ENCODE measurements around the gene SLCO2B1. TPM values are rescaled to one million over a fixed set of nuclear protein-coding genes. Genes with fewer than 3 reads are reported as not detected.

The SLCO2B1 gene
- total RNA-seq, 3 donors from 2014 or later (not counting 1 experiment from before 2014, with no cell fraction given): not detected

GRCh38 chr11:75199412-75199955 is 48.6 kb downstream of the SLCO2B1 start:
- no peak overlapping the region for H3K27ac Mint-ChIP-seq

GRCh38 chr11:75200051-75200450 is 49.1 kb downstream of the SLCO2B1 start:
- peaks cover 3 to 6% of the 10 kb centered on the region in 2 donors for H3K27me3 Mint-ChIP-seq (ENCODE audit: low read depth in 2 of 2)
- H3K36me3 Mint-ChIP-seq: no peaks in the 10 kb centered on the region
- no peak for DNase-seq
- H3K9me3 Mint-ChIP-seq: no peaks in the 10 kb centered on the region
- no peaks in the 10 kb centered on the region for H3K4me1 Mint-ChIP-seq
- no peaks in the 10 kb centered on the region for H3K36me3 ChIP-seq (ENCODE audit: control insufficient read depth, insufficient read depth, low read length)
- 87% methylated on average over 9 of the region's 10 CpGs for WGBS (ENCODE audit: insufficient coverage)
- no peaks in the 10 kb centered on the region for H3K9me3 ChIP-seq (ENCODE audit: control insufficient read depth, insufficient read depth, low read length)
- TF ChIP-seq CTCF (IDR thresholded peaks at IDR 0.05): no peak
- no peaks in the 10 kb centered on the region for H3K27me3 ChIP-seq (ENCODE audit: control insufficient read depth, insufficient read depth, low read length)
- ATAC-seq: no peak
- no peak overlapping the region for H3K27ac ChIP-seq (ENCODE audit: low read length)
- H3K27ac Mint-ChIP-seq: no peak overlapping the region
- no peaks in the 10 kb centered on the region for H3K4me1 ChIP-seq (ENCODE audit: control insufficient read depth, insufficient read depth, low read length)
- H3K4me3 ChIP-seq (ENCODE audit: low read length): no peak overlapping the region
- intact Hi-C loops (cut with micrococcal nuclease): no loop called here
- no peak overlapping the region for H3K4me3 Mint-ChIP-seq

More at GRCh38 chr11:75199412-75199955, 48.6 kb downstream of the SLCO2B1 start:
- Histone ChIP-seq H3K4me1 (ENCODE audit: control insufficient read depth, insufficient read depth, low read length) (no peaks in the 10 kb centered on the region), H3K27ac (ENCODE audit: low read length) (no peak overlapping the region), H3K4me3 (ENCODE audit: low read length) (no peak overlapping the region), H3K36me3 (ENCODE audit: control insufficient read depth, insufficient read depth, low read length) (no peaks in the 10 kb centered on the region), H3K27me3 (ENCODE audit: control insufficient read depth, insufficient read depth, low read length) (no peaks in the 10 kb centered on the region), H3K9me3 (ENCODE audit: control insufficient read depth, insufficient read depth, low read length) (no peaks in the 10 kb centered on the region)
- Mint-ChIP-seq H3K27me3 (ENCODE audit: low read depth in 2 of 2) (peaks cover 3 to 6% of the 10 kb centered on the region in 2 donors), H3K36me3 (no peaks in the 10 kb centered on the region), H3K9me3 (no peaks in the 10 kb centered on the region), H3K4me3 (no peak overlapping the region), H3K4me1 (no peaks in the 10 kb centered on the region)
- intact Hi-C loops (cut with micrococcal nuclease): no loop called here
- no peak for DNase-seq
- no peak for TF ChIP-seq CTCF (IDR thresholded peaks at IDR 0.05)
- no peak for ATAC-seq
- WGBS (ENCODE audit: insufficient coverage): 77% methylated on average over 4 of the region's 5 CpGs

GRCh38 chr11:75200531-75200930 is 49.6 kb downstream of the SLCO2B1 start:
- no peaks in the 10 kb centered on the region for H3K4me1 Mint-ChIP-seq
- peaks cover 3 to 6% of the 10 kb centered on the region in 2 donors for H3K27me3 Mint-ChIP-seq (ENCODE audit: low read depth in 2 of 2)
- H3K36me3 Mint-ChIP-seq: no peaks in the 10 kb centered on the region
- H3K27ac Mint-ChIP-seq: no peak overlapping the region
- intact Hi-C loops (cut with micrococcal nuclease): no loop called here
- no peak overlapping the region for H3K4me3 Mint-ChIP-seq
- Histone ChIP-seq H3K36me3 (ENCODE audit: control insufficient read depth, insufficient read depth, low read length) (no peaks in the 10 kb centered on the region), H3K27me3 (ENCODE audit: control insufficient read depth, insufficient read depth, low read length) (no peaks in the 10 kb centered on the region), H3K27ac (ENCODE audit: low read length) (no peak overlapping the region), H3K4me1 (ENCODE audit: control insufficient read depth, insufficient read depth, low read length) (no peaks in the 10 kb centered on the region), H3K9me3 (ENCODE audit: control insufficient read depth, insufficient read depth, low read length) (no peaks in the 10 kb centered on the region), H3K4me3 (ENCODE audit: low read length) (no peak overlapping the region)
- WGBS (ENCODE audit: insufficient coverage): 85% methylated on average over 2 of the region's 2 CpGs
- TF ChIP-seq CTCF (IDR thresholded peaks at IDR 0.05): no peak
- DNase-seq: no peak
- ATAC-seq: no peak
- no peaks in the 10 kb centered on the region for H3K9me3 Mint-ChIP-seq

DNA sequence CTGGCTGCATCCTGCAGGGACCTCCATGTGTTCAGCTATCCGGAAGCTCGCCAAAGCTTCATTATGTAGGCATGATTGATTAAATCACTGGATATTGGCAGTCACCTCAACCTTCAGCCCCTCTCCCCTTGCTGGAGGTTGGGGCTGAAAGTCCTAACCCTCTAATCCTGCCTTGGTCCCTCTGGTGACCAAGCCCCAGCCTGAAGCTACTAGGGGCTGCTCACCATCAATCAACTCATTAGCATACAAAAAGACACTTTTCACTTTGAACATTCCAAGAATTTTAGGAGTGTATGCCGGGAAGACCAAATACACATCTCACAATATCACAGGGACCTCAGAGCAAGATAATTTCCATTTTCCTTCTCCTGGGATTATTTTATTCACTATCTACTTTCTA is 50.9 kb downstream of the SLCO2B1 start:
- H3K4me3 Mint-ChIP-seq: no peak overlapping the region
- Histone ChIP-seq H3K9me3 (ENCODE audit: control insufficient read depth, insufficient read depth, low read length) (no peaks in the 10 kb centered on the region), H3K27ac (ENCODE audit: low read length) (no peak overlapping the region), H3K36me3 (ENCODE audit: control insufficient read depth, insufficient read depth, low read length) (no peaks in the 10 kb centered on the region), H3K4me3 (ENCODE audit: low read length) (no peak overlapping the region), H3K4me1 (ENCODE audit: control insufficient read depth, insufficient read depth, low read length) (no peaks in the 10 kb centered on the region), H3K27me3 (ENCODE audit: control insufficient read depth, insufficient read depth, low read length) (no peaks in the 10 kb centered on the region)
- WGBS (ENCODE audit: insufficient coverage): 82% methylated on average over 2 of the region's 3 CpGs
- no peaks in the 10 kb centered on the region for H3K9me3 Mint-ChIP-seq
- intact Hi-C loops (cut with micrococcal nuclease): no loop called here
- no peak for TF ChIP-seq CTCF (IDR thresholded peaks at IDR 0.05)
- DNase-seq: no peak
- H3K4me1 Mint-ChIP-seq: no peaks in the 10 kb centered on the region
- no peak overlapping the region for H3K27ac Mint-ChIP-seq
- no peaks in the 10 kb centered on the region for H3K36me3 Mint-ChIP-seq
- no peak for ATAC-seq
- H3K27me3 Mint-ChIP-seq (ENCODE audit: low read depth in 2 of 2): peaks cover 0 to 6% of the 10 kb centered on the region in 2 donors

All from natural killer cell (primary cell).